Psoas muscle (tissue), 8 donors: Measurements from ENCODE around the gene SLC38A10. TPM values are rescaled to one million over a fixed set of nuclear protein-coding genes. Genes with fewer than 3 reads are reported as not detected.

Experiments
- ATAC-seq, 4 donors: fragments of 200-7000 bp; cut with Tn5 transposase; one replicate each; pipeline ENCODE4 v1.9.1; 2020; ENCODE audit warnings: moderate library complexity in 3 of 4, mild to moderate bottlenecking in 2 of 4
- DNase-seq, 2 donors: peaks; one replicate each; pipeline ENCODE4 v3.0.0-alpha.2; 2020
- H3K27ac ChIP-seq: fragments of 200-600 bp; one replicate; pipeline ENCODE4 v1.8.0; 2022
- H3K27me3 ChIP-seq, 3 donors: fragments of 200-600 bp in 1 of 3; one replicate each; pipeline versions ENCODE4 v1.6.1 to v1.8.0; 2013 to 2022; ENCODE audit warnings: low read length in 2 of 3, mild to moderate bottlenecking in 2 of 3, moderate library complexity in 1 of 3; ENCODE audit not compliant: insufficient read depth in 3 of 3
- H3K36me3 ChIP-seq, 2 donors: fragments of 200-600 bp in 1 of 2; one replicate each; pipeline versions ENCODE4 v1.6.1 to v1.8.0; 2013 to 2022; ENCODE audit warnings: low read depth in 1 of 2, mild to moderate bottlenecking in 1 of 2, moderate library complexity in 1 of 2; ENCODE audit not compliant: insufficient read depth in 1 of 2
- H3K4me1 ChIP-seq: fragments of 200-600 bp; one replicate; pipeline ENCODE4 v1.8.0; 2022
- H3K4me3 ChIP-seq: fragments of 200-600 bp; one replicate; pipeline ENCODE4 v1.8.0; 2022; ENCODE audit warnings: mild to moderate bottlenecking
- H3K9me3 ChIP-seq: fragments of 200-600 bp; one replicate; pipeline ENCODE4 v1.8.0; 2022
- CTCF ChIP-seq: fragments of 200-600 bp; IDR thresholded peaks from one replicate; pipeline ENCODE4 v1.8.0; 2022; ENCODE audit warnings: antibody characterized with exemption
- WGBS, 3 donors: extraction: QIAGEN DNeasy Blood & Tissue Kit; methylation state at CpG; one replicate each; pipeline versions ENCODE4 v1.1.6 to v1.1.7; 2013; 5-methylcytosine and 5-hydroxymethylcytosine counted together
- intact Hi-C, 2 donors: fragments of 100-400 bp; cut with DNase I; formaldehyde crosslinking; loops; one replicate each; pipeline versions ENCODE4 v1.11.0 to v1.14.2; 2022
- polyA plus RNA-seq, 3 donors: library from polyadenylated mRNA; stranded (reverse); fragments of 200-250 nt; gene quantifications; one replicate each; pipeline ENCODE4 v1.2.3, GENCODE V29; 2013
- total RNA-seq, 4 donors: library from RNA; stranded (reverse); fragmentation: NEBNext Ultra II Directional in 2 of 4; extraction: Animal tissue kit (Norgen Biotek cat#: 25700) in 2 of 4; gene quantifications; one replicate each; pipeline versions ENCODE4 v1.2.1 to v1.2.4, GENCODE V29; 2021 to 2023
- donor health status: healthy with polysubstance abuse.
- donor health status: DM: no; HTN: no; CAD: no; lungs with moderate emphysema.
- donor health status: Bipolar disorder and iron deficiency.
- donor health status: healthy.
- donor health status: DM: yes; HTN: yes; CAD: no.
- donor health status: DM: no; HTN: no; CAD: no.
- donor health status: DM: no; HTN: no; CAD: no.
- donor health status: DM: yes; HTN: yes; CAD: no.

Gene SLC38A10
- total and polyA plus RNA-seq, 7 donors, result 16.7 to 40.6 (median 19.8) TPM

- H3K27me3 ChIP-seq, result no peaks in the 10 kb centered on the region
- H3K27ac ChIP-seq, result no peak overlapping the region
- ATAC-seq (no peak), DNase-seq (no peak)
- TF ChIP-seq CTCF, result no peak
- peaks cover 7 to 78% of the 10 kb centered on the region in 2 donors for H3K36me3 ChIP-seq
- no peaks in the 10 kb centered on the region for H3K9me3 ChIP-seq
- no peaks in the 10 kb centered on the region for H3K4me1 ChIP-seq
- 93 to 98% (median 96%) methylated on average over 11 of the region's 11 CpGs for WGBS, 3 donors
- intact Hi-C loops, result no loop called here
- no peak overlapping the region for H3K4me3 ChIP-seq
These were observed 18.3 kb downstream of the SLC38A10 start for GRCh38 chr17:81276781-81277180.

GRCh38 chr17:81274471-81274855, 20.6 kb downstream of the SLC38A10 start:
- intact Hi-C loops, result no loop called here
- TF ChIP-seq CTCF, result no peak
- 94 to 96% (median 95%) methylated on average over 13 to 14 of the region's 14 CpGs for WGBS, 3 donors
- Histone ChIP-seq H3K27me3 (no peaks in the 10 kb centered on the region), H3K4me1 (no peaks in the 10 kb centered on the region), H3K36me3 (peaks cover 7 to 83% of the 10 kb centered on the region in 2 donors), H3K9me3 (no peaks in the 10 kb centered on the region), H3K4me3 (no peak overlapping the region), H3K27ac (no peak overlapping the region)
- ATAC-seq (no peak), DNase-seq (no peak)

- H3K27me3 ChIP-seq, result no peaks in the 10 kb centered on the region
- H3K4me1 ChIP-seq, result no peaks in the 10 kb centered on the region
- H3K4me3 ChIP-seq, result no peak overlapping the region
- no peaks in the 10 kb centered on the region for H3K9me3 ChIP-seq
- intact Hi-C loops, result no loop called here
- H3K27ac ChIP-seq, result no peak overlapping the region
- no peak for ATAC-seq
- 93 to 94% (median 93%) methylated on average over 30 to 31 of the region's 31 CpGs for WGBS, 3 donors
- H3K36me3 ChIP-seq, result peaks cover 7 to 83% of the 10 kb centered on the region in 2 donors
- no peak for DNase-seq
- no peak for TF ChIP-seq CTCF
These were observed 21.2 kb downstream of the SLC38A10 start for GRCh38 chr17:81273698-81274470.

- intact Hi-C loops, result no loop called here
- no peak for TF ChIP-seq CTCF
- no peak for DNase-seq
- Histone ChIP-seq H3K27me3 (no peaks in the 10 kb centered on the region), H3K9me3 (no peaks in the 10 kb centered on the region), H3K4me3 (no peak overlapping the region), H3K36me3 (peaks cover 7 to 90% of the 10 kb centered on the region in 2 donors), H3K4me1 (no peaks in the 10 kb centered on the region), H3K27ac (no peak overlapping the region)
- ATAC-seq, result no peak
- WGBS, 3 donors, result 80 to 85% (median 84%) methylated on average over 12 of the region's 12 CpGs
These were observed 22.5 kb downstream of the SLC38A10 start for GRCh38 chr17:81272616-81273015.

GRCh38 chr17:81271226-81271625, 23.9 kb downstream of the SLC38A10 start:
- no peaks in the 10 kb centered on the region for H3K4me1 ChIP-seq
- ATAC-seq (no peak), DNase-seq (no peak)
- no peak overlapping the region for H3K27ac ChIP-seq
- no peaks in the 10 kb centered on the region for H3K27me3 ChIP-seq
- intact Hi-C loops, result no loop called here
- 89 to 92% (median 91%) methylated on average over 12 of the region's 12 CpGs for WGBS, 3 donors
- no peaks in the 10 kb centered on the region for H3K9me3 ChIP-seq
- no peak overlapping the region for H3K4me3 ChIP-seq
- peaks cover 4 to 92% of the 10 kb centered on the region in 2 donors for H3K36me3 ChIP-seq
- TF ChIP-seq CTCF, result no peak
